Smooth muscle cell (in vitro differentiated cells): ENCODE measurements around the gene ATP23. TPM values are rescaled to one million over a fixed set of nuclear protein-coding genes. Genes with fewer than 3 reads are reported as not detected.

Experiments
- DNase-seq: peaks from one replicate; lab custom pipeline; 2025; ENCODE audit not compliant: unreplicated experiment; lab: John Stamatoyannopoulos, UW
- H2AFZ ChIP-seq: fragments of 200-600 bp; sonication (generic); 2 replicates; pipeline ENCODE4 v1.6.0; 2016; ENCODE audit warnings: antibody characterized with exemption, low read depth, mild to moderate bottlenecking
- H3F3A ChIP-seq: fragments of 200-600 bp; sonication (generic); 2 replicates; pipeline ENCODE4 v1.6.0; 2017; ENCODE audit warnings: antibody characterized with exemption, low read depth
- H3K27ac ChIP-seq: fragments of 200-600 bp; sonication (generic); 2 replicates; pipeline ENCODE4 v1.5.1; 2016; ENCODE audit warnings: low read depth, mild to moderate bottlenecking
- H3K27me3 ChIP-seq: fragments of 200-600 bp; sonication (generic); 2 replicates; pipeline ENCODE4 v1.6.1; 2016; ENCODE audit warnings: low read depth, mild to moderate bottlenecking
- H3K36me3 ChIP-seq: fragments of 200-600 bp; sonication (generic); 2 replicates; pipeline ENCODE4 v1.5.1; 2016; ENCODE audit warnings: low read depth
- H3K4me1 ChIP-seq: fragments of 200-600 bp; sonication (generic); 2 replicates; pipeline ENCODE4 v1.5.1; 2016; ENCODE audit warnings: low read depth
- H3K4me2 ChIP-seq: fragments of 200-600 bp; sonication (generic); 2 replicates; pipeline ENCODE4 v1.6.0; 2016; ENCODE audit warnings: mild to moderate bottlenecking
- H3K4me3 ChIP-seq: fragments of 200-600 bp; sonication (generic); 2 replicates; pipeline ENCODE4 v1.5.1; 2016; ENCODE audit warnings: mild to moderate bottlenecking
- H3K79me2 ChIP-seq: fragments of 200-600 bp; sonication (generic); 2 replicates; pipeline ENCODE4 v1.6.0; 2016; ENCODE audit warnings: low read depth, mild to moderate bottlenecking
- H3K9ac ChIP-seq: fragments of 200-600 bp; sonication (generic); 2 replicates; pipeline ENCODE4 v1.6.0; 2016; ENCODE audit warnings: low read depth
- H3K9me3 ChIP-seq: fragments of 200-600 bp; sonication (generic); replicated peaks from 2 replicates; pipeline ENCODE4 v1.5.1; 2016; ENCODE audit warnings: low read depth
- H4K20me1 ChIP-seq: fragments of 200-600 bp; sonication (generic); 2 replicates; pipeline ENCODE4 v1.6.0; 2016; ENCODE audit warnings: low read depth
- WGBS: methylation state at CpG from one replicate; pipeline ENCODE4 v1.1.7; 2016; ENCODE audit warnings: low lambda C conversion rate; 5-methylcytosine and 5-hydroxymethylcytosine counted together
- polyA plus RNA-seq: library from polyadenylated mRNA; unstranded; fragments of >200 nt; fragmentation: Nextera tagmentation; extraction: Ambion mirVana; gene quantifications from 2 replicates; pipeline ENCODE4 v1.2.1, GENCODE V29; 2016
- total RNA-seq: library from RNA; depleted of rRNA; stranded (reverse); fragments of >200 nt; gene quantifications from 2 replicates; pipeline ENCODE4 v1.2.3, GENCODE V29; 2014
- TF ChIP-seq, protein P1 (sequence below): fragments of 200-600 bp; sonication (generic); IDR thresholded peaks from 2 replicates; pipeline ENCODE4 v1.5.1; 2017; ENCODE audit warnings: borderline replicate concordance, mild to moderate bottlenecking, antibody characterized with exemption; ENCODE audit not compliant: insufficient read depth, poor library complexity, severe bottlenecking

Gene ATP23
- total and polyA plus RNA-seq, 2 experiments from 2014 or later = 2.7 to 10.4 TPM

- no peak overlapping the region for H3K27ac ChIP-seq
- H3K9ac ChIP-seq = no peak overlapping the region
- no peak for DNase-seq
- no peaks in the 10 kb centered on the region for H3K36me3 ChIP-seq
- 66% methylated on average over 3 of the region's 3 CpGs for WGBS
- H3K4me1 ChIP-seq = no peaks in the 10 kb centered on the region
- TF ChIP-seq, protein P1, sequence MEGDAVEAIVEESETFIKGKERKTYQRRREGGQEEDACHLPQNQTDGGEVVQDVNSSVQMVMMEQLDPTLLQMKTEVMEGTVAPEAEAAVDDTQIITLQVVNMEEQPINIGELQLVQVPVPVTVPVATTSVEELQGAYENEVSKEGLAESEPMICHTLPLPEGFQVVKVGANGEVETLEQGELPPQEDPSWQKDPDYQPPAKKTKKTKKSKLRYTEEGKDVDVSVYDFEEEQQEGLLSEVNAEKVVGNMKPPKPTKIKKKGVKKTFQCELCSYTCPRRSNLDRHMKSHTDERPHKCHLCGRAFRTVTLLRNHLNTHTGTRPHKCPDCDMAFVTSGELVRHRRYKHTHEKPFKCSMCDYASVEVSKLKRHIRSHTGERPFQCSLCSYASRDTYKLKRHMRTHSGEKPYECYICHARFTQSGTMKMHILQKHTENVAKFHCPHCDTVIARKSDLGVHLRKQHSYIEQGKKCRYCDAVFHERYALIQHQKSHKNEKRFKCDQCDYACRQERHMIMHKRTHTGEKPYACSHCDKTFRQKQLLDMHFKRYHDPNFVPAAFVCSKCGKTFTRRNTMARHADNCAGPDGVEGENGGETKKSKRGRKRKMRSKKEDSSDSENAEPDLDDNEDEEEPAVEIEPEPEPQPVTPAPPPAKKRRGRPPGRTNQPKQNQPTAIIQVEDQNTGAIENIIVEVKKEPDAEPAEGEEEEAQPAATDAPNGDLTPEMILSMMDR = no peak
- H4K20me1 ChIP-seq = no peaks in the 10 kb centered on the region
- H3F3A ChIP-seq = no peaks in the 10 kb centered on the region
- H3K27me3 ChIP-seq = no peaks in the 10 kb centered on the region
- no peak overlapping the region for H3K4me3 ChIP-seq
- H3K79me2 ChIP-seq = no peaks in the 10 kb centered on the region
- H3K4me2 ChIP-seq = no peak overlapping the region
- no peaks in the 10 kb centered on the region for H3K9me3 ChIP-seq
- H2AFZ ChIP-seq = no peak overlapping the region
These were observed 67.3 kb downstream of the ATP23 start for GRCh38 chr12:58008634-58009033.

Other genes starting within 250 kb of the ATP23 start
- 236 and 374 TPM in 2 replicates for gene OS9, start 247.4 kb upstream of the ATP23 start, total RNA-seq
- 162 and 179 TPM in 2 replicates for gene OS9, start 247.4 kb upstream of the ATP23 start, polyA plus RNA-seq
- gene AGAP2, start 202.8 kb upstream of the ATP23 start, total RNA-seq = not detected in 2 replicates
- gene AGAP2, start 202.8 kb upstream of the ATP23 start, polyA plus RNA-seq = not detected in 2 replicates
- 68.0 and 105 TPM in 2 replicates for gene TSPAN31, start 196.5 kb upstream of the ATP23 start, total RNA-seq
- 48.6 and 55.1 TPM in 2 replicates for gene TSPAN31, start 196.5 kb upstream of the ATP23 start, polyA plus RNA-seq
- 144 and 158 TPM in 2 replicates for gene CDK4, start 189.3 kb upstream of the ATP23 start, total RNA-seq
- 215 and 235 TPM in 2 replicates for gene CDK4, start 189.3 kb upstream of the ATP23 start, polyA plus RNA-seq
- 6.5 and 8.6 TPM in 2 replicates for gene MARCHF9, start 186.5 kb upstream of the ATP23 start, total RNA-seq
- gene MARCHF9, start 186.5 kb upstream of the ATP23 start, polyA plus RNA-seq = 3.7 and 6.8 TPM in 2 replicates
- 0.81 and 0.90 TPM in 2 replicates for gene CYP27B1, start 174.5 kb upstream of the ATP23 start, total RNA-seq
- 1.3 and 1.7 TPM in 2 replicates for gene CYP27B1, start 174.5 kb upstream of the ATP23 start, polyA plus RNA-seq
- gene METTL1, start 169.5 kb upstream of the ATP23 start, total RNA-seq = 4.1 and 7.7 TPM in 2 replicates
- 20.3 and 24.9 TPM in 2 replicates for gene METTL1, start 169.5 kb upstream of the ATP23 start, polyA plus RNA-seq
- 6.2 and 8.0 TPM in 2 replicates for gene EEF1AKMT3, start 169.0 kb upstream of the ATP23 start, total RNA-seq
- gene EEF1AKMT3, start 169.0 kb upstream of the ATP23 start, polyA plus RNA-seq = 9.0 and 9.9 TPM in 2 replicates
- gene TSFM, start 158.8 kb upstream of the ATP23 start, total RNA-seq = 14.5 and 16.8 TPM in 2 replicates
- gene TSFM, start 158.8 kb upstream of the ATP23 start, polyA plus RNA-seq = 24.0 and 28.5 TPM in 2 replicates
- 7.0 and 17.1 TPM in 2 replicates for gene AVIL, start 122.8 kb upstream of the ATP23 start, total RNA-seq
- 1.2 and 9.1 TPM in 2 replicates for gene AVIL, start 122.8 kb upstream of the ATP23 start, polyA plus RNA-seq
- 77.4 and 86.7 TPM in 2 replicates for gene CTDSP2, start 94.8 kb upstream of the ATP23 start, total RNA-seq
- 61.7 and 62.0 TPM in 2 replicates for gene CTDSP2, start 94.8 kb upstream of the ATP23 start, polyA plus RNA-seq